Stimulated activated CD8-positive, alpha-beta memory T cell treated with anti-CD3 and anti-CD28 coated beads, Interleukin-4, amount 100 ng/mL, for 24 hours (primary cell): ENCODE results near the gene HOXC5.

Experiments
- DNase-seq: peaks from one replicate; pipeline ENCODE4 v3.0.0-alpha.2; 2020; ENCODE audit warnings: low read depth

Gene HOXC5

DNA sequence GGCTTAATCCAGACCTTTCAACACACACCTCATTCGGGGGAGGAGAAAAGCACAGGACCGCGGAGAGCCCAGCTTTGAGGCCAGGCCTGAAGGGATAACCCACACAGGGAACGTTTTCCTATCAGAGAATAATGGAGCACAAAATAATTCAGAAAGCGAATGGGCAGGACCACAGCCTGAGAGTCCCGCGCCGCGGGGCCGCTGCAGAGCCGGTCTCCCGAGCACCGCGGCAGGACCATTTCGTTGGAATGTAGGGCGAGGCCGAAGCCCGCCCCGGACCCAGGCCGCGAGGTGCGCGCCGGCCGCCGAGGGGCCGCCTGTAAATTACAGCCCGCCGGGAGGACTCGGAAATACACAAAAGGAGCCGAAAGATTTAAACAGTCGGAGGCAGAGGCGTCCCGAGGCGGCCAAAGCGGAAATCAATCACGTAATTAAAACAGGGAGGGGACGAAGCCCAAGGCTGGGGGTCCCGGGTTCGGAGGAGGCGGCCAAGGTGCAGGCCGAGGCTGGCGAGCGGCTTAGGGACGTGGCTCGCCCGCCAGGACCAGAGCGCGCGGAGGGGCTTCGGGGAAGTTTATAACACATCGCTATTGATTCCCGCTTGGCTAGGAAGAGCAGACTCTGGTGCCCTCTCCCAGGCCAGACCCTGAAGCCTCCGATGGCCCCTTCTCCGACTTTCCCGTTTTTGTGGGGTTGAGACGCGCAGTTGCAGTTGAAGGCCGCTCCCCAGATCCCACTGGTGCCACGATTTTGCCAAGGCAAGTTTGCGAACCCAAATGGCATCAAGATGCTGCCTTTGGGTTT, 14.5 kb downstream of the HOXC5 start:
- no peak for DNase-seq

DNA sequence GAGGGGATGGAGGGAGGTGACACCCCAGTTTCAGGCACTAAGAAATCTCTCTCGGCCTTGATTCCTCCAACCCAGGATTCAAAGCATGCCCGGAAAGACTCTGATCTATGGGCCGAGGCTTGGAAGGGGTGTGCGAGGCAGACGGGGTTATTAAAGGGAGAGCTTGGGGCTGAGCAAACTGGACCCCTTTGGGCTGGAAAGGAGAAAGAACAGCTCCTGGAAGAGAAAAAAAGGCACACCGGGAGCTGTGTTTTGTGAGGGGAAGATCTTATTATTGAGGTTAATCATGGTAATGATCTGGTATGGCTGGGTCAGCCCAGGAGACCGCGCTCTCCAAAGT, 15.1 kb downstream of the HOXC5 start:
- no peak for DNase-seq

DNA sequence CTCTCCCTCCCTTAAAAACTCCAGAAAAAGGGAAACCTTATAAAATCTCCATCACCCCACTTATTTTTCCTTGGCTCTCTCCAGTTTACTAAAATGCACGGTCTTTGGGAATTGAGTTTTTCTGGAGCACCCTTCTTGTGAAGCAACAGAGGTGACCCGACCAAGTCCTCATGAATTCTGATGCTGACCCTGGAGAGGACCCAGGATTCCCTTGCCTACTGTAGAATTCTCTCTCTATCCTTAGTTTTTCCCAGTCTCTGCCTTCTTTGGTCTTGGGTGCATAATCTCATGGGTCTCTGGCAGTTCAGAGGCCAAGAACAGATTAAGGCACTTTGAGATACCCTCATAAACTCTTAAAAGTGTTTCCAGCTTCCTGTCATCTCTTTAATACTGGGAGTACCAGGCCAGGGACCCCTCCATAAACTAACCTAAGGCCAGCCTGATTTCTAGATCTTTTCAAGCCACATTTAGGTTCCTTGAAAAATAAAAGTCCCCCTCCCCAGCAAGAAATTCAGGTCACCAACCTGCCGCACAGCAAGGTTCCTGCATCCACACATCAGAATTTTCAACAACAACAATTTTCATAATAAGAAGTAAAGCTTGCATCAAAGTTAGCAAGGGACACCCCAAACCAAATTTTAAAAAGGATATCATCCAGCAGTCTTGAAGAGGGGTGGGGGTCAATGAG, 15.7 kb downstream of the HOXC5 start:
- DNase-seq: no peak

DNA sequence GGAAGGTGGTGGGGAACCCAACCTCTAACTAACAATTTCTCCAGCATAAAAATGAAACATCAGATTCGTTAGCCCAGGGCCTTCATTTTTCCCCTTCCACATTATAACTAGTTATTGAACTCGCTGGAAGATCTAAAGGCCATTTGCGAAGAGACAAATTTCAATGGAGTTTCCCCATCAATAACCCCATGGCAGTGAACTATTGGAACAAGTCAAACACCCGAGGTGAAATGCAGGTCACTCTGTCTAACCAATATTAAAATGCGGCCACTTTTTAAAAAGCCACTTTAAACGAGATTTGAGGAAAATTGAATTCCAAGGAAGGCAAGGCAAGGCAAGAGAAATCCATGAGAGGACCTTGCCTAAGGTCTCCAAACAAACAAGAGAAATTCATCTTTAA, 16.3 kb downstream of the HOXC5 start:
- DNase-seq: no peak

DNA sequence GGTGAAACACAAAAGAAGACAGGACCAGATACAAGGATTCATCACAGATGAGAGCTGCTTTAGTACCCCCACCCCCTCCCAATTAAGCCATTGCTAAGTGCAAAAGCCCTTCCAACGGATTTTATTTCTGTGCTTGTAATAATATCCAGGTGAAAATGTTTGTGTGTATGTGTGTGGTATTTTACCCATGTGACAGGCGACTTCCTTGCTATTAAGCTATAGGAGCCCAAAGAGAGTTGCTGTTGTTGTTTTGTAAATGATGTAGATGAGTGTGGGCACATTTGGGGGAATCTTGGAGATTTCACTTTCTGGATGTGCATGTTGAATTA, 17.6 kb downstream of the HOXC5 start:
- no peak for DNase-seq

DNA sequence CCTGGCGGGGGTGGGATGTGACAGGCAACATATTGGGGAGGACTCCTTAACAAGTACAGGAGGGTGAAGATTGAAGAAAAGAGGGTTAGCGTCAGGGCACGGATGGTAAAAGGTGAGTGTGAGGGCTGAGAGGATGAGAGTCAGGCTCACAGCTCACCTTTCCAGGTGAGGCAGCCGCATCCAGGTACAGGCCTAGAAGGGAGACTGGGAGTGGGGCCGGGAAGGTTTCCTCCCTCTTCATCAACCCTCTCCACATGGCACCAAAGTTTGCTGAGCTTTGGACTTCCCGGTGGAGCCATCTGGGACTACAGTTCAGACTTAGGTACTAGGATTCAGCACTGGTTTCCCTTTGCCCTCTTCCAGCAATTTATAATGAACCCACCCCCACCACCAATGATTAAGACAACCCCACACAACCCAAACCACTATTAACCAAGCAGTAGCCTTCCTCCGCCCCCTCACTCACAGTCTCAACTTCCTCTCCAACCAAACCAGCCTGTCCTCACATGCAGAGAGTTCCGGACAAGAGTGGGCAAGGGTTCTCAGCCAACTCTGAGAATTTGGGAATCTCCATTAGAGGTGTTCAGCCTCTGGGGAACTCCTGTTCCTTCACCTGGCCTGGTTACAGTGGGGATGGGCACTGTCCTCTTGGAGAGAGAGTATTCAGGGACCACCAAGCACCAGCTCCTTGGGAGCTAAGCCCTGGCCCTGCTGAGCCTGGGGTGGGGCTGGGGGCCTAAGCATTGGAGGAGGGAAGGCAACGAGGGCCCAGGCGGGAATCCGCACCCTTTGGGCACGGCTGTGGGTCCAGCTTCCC, 18.4 kb downstream of the HOXC5 start:
- DNase-seq: no peak

DNA sequence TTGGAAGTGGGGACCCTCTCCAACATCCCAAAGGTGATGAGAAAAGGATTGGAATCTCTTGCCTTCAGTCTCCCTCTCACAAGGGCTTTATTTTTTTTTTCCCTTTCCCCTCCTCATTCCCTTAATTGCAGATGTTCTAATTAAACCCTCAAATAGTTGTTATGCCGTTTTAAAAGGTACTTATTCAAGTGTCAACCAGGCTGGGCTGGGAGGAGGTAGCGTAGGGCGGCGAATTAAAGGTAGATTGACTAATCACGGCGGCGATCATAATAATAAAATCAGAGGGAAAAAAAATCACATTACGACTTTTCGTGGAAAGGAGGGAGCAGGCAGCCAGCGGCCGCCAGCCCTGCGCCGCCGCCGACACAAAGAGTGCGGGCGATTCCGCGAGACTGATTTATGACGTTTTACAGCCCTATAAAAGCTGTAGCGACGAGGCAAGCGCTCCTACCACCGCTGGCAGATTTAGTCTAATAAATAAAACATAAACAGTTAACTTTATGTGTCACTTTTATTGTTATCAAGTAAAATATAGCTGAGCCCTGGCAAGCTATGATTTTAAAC, 19.1 kb downstream of the HOXC5 start:
- DNase-seq: no peak

DNA sequence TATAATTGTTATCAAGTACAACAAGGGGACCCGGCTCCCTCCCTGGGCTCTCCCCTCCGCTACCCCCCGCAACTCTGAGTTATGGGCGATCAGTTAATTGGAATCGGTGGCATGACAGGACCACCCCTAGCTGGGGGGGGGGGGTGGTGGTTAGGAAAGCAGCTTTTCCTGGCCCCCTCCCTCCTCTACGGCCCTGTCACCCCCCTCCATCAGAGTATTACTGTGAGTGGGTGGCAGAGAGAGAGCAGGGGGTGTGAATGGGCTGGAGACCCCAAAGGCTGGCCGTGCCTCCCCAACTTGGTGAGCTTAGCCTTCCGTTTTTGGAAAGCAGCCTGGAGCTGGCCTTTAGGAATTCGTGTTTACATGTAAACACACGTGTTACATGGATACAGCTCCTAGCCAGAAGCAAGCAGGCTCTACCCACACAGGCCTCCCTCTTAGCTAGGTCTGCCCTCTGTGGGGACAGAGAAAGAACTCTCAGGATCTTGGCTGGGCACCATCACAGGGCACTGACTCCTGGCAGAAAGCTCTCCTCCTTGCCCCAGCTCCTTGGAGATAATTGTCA, 19.7 kb downstream of the HOXC5 start:
- DNase-seq: no peak

DNA sequence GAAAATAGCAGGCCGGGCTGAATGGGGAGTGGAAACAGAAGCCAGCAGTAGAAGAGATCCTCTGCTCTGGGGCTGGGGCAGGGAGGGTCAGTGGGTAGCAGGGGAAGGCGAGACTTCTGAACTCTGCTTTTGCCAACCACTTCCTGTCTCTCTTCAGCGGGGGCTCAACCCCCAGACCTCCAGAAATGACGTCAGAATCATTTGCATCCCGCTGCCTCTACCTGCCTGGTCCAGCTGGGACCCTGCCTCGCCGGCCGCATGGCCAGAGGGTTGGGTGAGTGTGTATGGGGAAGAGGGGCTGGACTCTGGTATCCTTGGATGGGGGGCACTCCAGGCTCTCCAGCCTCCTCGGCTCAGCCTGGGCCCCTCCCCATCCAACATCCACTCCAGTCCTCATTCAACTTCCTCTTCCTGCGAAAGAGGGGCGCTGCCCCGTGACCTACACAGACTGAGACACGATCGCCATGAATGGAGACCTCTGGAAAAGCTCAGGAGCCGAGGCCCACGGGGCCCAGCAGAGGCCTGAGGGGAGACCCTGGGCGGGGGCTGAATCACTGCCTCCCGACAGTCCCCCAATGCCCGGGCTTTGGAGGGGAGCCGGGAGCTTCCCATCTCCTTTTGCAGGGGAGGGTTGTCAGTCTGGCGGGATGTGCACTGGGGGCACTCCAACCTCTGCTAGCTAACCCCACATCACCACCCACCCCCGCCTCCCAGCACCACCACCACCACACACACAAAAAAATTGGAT, 20.3 kb downstream of the HOXC5 start:
- DNase-seq: no peak

DNA sequence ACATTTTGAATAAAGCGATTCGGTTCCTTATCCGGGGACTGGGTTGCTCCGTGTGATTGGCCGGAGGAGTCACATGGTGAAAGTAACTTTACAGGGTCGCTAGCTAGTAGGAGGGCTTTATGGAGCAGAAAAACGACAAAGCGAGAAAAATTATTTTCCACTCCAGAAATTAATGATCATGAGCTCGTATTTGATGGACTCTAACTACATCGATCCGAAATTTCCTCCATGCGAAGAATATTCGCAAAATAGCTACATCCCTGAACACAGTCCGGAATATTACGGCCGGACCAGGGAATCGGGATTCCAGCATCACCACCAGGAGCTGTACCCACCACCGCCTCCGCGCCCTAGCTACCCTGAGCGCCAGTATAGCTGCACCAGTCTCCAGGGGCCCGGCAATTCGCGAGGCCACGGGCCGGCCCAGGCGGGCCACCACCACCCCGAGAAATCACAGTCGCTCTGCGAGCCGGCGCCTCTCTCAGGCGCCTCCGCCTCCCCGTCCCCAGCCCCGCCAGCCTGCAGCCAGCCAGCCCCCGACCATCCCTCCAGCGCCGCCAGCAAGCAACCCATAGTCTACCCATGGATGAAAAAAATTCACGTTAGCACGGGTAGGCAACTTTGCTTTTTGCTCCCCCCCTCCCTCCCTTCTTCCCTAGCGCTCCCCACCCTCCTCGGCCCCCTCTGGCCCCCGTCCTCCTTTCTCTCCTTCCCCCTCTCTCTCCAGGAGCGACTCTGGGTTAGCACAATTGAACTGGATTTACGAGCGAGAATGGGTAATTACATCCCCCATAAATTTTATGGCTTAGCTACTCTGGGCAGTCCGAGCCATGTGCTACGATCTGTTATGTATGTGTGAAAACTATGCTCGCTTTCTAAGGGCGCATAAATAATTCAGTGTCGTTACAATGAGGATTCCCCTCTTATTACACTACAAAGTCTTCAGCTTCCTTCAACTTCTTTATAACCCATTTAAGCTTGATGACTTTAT, 21.2 kb downstream of the HOXC5 start, which contains the start of gene HOXC4:
HOXC4 (plus strand) TSS at position 85 of the 991 bp plus-strand sequence; CDS start at position 173, 88 bp downstream.
- DNase-seq: no peak

DNA sequence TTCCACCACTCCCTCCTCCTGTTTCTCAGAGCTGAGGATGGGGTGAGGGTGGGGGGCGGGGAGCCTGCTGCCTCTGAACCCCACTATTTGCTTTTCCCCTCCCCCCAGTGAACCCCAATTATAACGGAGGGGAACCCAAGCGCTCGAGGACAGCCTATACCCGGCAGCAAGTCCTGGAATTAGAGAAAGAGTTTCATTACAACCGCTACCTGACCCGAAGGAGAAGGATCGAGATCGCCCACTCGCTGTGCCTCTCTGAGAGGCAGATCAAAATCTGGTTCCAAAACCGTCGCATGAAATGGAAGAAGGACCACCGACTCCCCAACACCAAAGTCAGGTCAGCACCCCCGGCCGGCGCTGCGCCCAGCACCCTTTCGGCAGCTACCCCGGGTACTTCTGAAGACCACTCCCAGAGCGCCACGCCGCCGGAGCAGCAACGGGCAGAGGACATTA, 21.9 kb downstream of the HOXC5 start:
- DNase-seq: no peak

DNA sequence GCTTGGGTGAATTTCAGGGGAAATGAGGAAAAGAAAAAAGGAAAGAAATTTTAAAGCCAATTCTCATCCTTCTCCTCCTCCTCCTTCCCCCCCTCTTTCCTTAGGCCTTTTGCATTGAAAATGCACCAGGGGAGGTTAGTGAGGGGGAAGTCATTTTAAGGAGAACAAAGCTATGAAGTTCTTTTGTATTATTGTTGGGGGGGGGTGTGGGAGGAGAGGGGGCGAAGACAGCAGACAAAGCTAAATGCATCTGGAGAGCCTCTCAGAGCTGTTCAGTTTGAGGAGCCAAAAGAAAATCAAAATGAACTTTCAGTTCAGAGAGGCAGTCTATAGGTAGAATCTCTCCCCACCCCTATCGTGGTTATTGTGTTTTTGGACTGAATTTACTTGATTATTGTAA, 22.7 kb downstream of the HOXC5 start:
- no peak for DNase-seq

DNA sequence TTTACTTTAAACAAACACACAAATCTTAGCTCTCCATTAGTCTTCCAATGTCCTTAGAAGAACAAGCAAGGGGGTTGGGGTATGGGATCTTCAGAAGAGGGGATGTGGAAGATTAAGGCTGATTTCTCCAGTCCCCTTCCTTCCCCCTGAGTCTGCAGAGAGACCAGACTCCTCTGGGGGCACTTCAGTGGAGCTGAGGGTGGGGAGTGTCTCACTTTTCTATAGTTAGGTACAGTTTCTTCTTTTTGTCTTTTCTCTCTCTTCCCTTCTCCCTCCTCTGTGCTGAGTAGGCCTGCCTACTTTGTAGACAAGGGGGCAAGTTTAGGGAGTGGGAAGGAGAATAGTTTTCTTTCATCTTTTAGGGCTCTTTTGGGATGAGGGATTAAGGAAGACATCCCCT, 23.3 kb downstream of the HOXC5 start:
- DNase-seq: no peak

DNA sequence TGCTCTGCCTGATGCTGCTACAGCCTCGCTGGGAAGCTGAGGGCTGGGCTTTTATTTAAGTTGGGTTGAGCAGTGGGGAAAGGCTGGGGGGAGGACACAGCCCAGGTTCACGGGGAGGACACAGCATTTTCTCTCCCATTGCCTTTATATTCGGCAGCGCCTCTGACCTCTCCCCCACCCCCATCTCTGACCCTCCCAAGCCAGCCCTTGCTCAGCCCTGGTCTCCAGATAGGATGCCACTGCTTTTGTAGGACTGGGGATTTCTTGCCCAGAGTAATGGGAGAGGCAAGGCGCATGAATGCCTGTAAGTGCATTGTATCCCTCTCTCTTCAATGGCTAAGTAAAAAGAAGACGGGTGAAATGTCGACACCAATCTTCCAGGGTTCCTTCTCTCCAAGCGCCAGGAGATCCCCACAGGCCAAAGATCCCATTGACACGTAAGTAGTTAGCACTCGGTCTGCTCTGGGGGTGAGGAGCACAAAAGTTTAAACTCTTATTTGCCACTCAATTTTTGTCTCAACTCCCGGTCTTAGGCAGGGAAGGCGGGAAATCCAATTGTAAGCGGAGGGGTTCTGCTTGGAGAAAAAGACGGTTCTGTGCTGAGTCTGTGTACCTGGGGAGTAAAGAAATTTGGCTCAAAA, 25.4 kb downstream of the HOXC5 start:
- no peak for DNase-seq

DNA sequence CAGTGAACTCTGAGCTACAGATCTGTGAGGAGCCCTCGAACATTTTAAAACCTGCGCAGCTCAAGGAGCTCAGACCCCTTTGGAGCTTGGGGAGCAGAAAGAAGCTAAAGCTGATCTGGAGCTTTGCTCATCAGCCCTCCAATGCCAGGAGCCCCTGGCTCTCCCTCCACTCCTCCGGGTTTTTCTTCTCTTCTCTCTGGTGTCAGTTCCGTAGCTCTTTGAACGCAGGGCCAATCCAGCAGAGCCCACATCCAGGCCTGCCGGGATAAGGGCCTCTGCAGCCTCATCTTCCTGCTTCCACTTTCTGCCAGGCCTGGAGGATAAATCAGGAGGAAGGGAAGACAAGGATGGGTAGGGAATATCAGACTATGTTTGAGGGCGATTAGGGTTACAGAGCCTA, 26.8 kb downstream of the HOXC5 start:
- DNase-seq: no peak

DNA sequence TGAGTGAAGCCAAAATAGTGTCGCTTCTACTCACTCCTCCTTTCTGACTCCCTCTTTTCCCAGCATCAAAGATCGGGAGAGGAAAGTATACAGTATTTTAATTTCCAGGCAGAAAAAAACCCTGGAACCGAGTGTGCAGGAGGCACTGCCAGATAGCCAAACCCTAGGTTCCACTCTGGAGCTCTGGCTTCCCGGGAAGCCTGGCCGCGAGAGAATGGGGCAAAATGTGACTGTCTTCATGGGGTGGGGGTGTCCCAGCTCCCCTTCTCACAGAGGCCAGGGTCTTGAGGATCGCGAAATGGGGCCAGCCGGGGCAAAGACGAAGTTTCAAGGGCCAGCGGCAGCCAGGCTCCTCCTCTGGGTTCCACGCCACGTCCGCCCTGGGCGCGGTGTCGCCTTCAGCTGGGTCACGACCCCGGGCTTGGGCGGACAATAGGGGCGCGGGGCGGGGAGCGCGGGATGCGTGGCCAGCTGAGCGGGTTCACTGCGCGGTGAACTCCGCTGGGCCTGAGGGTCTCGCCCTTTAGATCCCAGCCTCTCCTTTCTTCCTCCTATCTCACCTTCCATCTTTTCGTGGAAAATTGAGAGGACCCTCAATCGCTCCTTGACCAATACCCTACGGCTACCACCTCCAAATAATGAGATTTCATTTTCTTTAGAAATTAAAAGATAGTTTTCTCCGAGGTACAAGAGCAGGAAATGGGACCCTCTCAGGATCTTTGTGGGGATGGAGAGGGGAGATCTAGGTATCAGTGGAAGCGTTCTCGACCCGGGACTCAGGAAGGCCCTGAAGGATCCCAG, 27.5 kb downstream of the HOXC5 start:
- DNase-seq: no peak

DNA sequence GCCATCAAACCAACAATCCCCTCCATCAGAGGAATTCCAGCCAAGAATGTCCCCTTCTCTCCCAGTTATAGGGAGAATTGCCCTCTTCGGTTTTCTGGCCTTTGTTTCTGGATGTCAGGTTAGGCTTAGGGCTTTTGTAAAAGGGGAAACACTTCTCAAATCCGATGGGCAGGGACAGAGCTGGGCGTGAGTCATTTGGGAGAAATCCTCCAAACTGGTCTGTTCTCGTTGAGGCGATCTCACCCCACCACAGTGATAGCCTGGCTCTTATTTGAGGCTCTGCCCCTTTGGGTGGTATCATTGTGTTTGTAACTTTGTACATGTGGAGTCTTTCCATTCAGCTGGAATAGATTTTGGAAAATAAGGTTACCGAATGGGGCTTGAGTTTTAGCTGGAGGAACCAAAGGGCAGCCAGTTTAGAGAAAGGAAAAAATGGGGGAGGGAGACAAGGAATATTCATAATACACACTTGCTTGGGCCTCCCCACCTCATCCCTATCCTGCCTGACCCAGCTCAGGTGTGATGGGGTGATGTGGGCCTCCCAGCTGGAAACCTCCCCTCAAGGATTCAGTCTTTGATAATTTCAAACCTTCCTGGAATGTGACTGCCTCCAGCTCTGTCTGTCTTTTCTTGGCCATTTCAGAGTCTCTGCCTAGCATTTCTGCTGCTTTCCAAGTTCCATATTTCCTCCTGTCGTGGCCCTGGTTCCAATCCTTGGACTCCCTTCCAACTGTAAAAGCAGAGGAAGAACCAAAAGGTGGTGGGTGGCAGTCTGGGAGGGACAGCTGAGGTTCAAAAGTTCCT, 28.3 kb downstream of the HOXC5 start:
- DNase-seq: no peak

DNA sequence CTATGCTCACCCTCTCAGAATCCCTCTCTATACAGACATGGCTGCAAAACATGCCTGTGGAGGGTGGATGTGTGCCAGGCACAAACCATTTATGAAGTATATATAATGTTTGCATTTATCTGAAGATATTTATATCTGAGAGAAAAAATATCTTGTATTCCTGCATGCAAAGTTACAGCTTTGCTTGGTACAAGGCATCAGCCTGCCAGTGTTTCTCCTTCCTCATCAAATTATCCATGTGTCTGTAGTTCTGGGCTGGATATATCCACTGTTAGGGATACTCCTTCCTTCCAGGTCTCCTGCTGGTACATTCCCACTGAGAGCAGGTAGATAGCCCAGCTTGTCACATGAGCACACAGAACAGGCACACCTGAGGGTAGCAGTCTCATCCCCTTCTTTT, 32.8 kb downstream of the HOXC5 start:
- no peak for DNase-seq
